ENCODE results near the gene JAKMIP2. TPM values are rescaled to one million over a fixed set of nuclear protein-coding genes. Genes with fewer than 3 reads are reported as not detected.

JAKMIP2 gene
- total and polyA plus RNA-seq, 2 donors from 2014 or later, result 0.38 to 0.71 TPM

GRCh38 chr5:147809830-147810666 is 27.5 kb upstream of the JAKMIP2 start:
- intact Hi-C loops (cut with DNase I), result no loop called here
- no peaks in the 10 kb centered on the region for H3K36me3 ChIP-seq (ENCODE audit: control insufficient read depth in 2 of 3, insufficient read depth in 3 of 3, low read length in 3 of 3)
- no peak overlapping the region for H3K4me3 ChIP-seq (ENCODE audit: low read length in 3 of 3)
- H3K27ac ChIP-seq (ENCODE audit: low read depth in 2 of 2, low read length in 2 of 2), result no peak overlapping the region
- no peak for FAIRE-seq
- H3K9me3 ChIP-seq (ENCODE audit: control insufficient read depth in 2 of 3, insufficient read depth in 1 of 3, low read length in 3 of 3), result no peaks in the 10 kb centered on the region
- H3K4me1 ChIP-seq (ENCODE audit: control insufficient read depth in 2 of 3, insufficient read depth in 2 of 3, low read depth in 1 of 3, low read length in 3 of 3), result no peaks in the 10 kb centered on the region
- TF ChIP-seq CTCF (IDR thresholded peaks at IDR 0.05; ENCODE audit: borderline replicate concordance, extremely low read depth, insufficient read depth), result no peak
- H3K9ac ChIP-seq (ENCODE audit: low read length in 3 of 3), result no peak overlapping the region
- no peak for DNase-seq
- H3K27me3 ChIP-seq (ENCODE audit: control insufficient read depth, insufficient read depth, low read length), result no peaks in the 10 kb centered on the region

- Histone ChIP-seq H3K36me3 (ENCODE audit: control insufficient read depth in 2 of 3, insufficient read depth in 3 of 3, low read length in 3 of 3) (no peaks in the 10 kb centered on the region), H3K9me3 (ENCODE audit: control insufficient read depth in 2 of 3, insufficient read depth in 1 of 3, low read length in 3 of 3) (no peaks in the 10 kb centered on the region)
- no peak for FAIRE-seq
These were observed 22.5 kb upstream of the JAKMIP2 start for GRCh38 chr5:147805030-147805454.

GRCh38 chr5:147804334-147804733 is 21.8 kb upstream of the JAKMIP2 start:
- no peak overlapping the region for H3K9ac ChIP-seq (ENCODE audit: low read length in 3 of 3)
- no peaks in the 10 kb centered on the region for H3K27me3 ChIP-seq (ENCODE audit: control insufficient read depth, insufficient read depth, low read length)
- H3K9me3 ChIP-seq (ENCODE audit: control insufficient read depth in 2 of 3, insufficient read depth in 1 of 3, low read length in 3 of 3), result no peaks in the 10 kb centered on the region
- no peak overlapping the region for H3K27ac ChIP-seq (ENCODE audit: low read depth in 2 of 2, low read length in 2 of 2)
- peak in 3 of 5 donors; percentile 13 to 25 (median 21) for DNase-seq
- no peaks in the 10 kb centered on the region for H3K36me3 ChIP-seq (ENCODE audit: control insufficient read depth in 2 of 3, insufficient read depth in 3 of 3, low read length in 3 of 3)
- intact Hi-C loops (cut with DNase I), result no loop called here
- TF ChIP-seq CTCF (IDR thresholded peaks at IDR 0.05; ENCODE audit: borderline replicate concordance, extremely low read depth, insufficient read depth), result no peak
- H3K4me1 ChIP-seq (ENCODE audit: control insufficient read depth in 2 of 3, insufficient read depth in 2 of 3, low read depth in 1 of 3, low read length in 3 of 3), result no peaks in the 10 kb centered on the region
- no peak overlapping the region for H3K4me3 ChIP-seq (ENCODE audit: low read length in 3 of 3)
- FAIRE-seq, result no peak

More at GRCh38 chr5:147805030-147805454, 22.5 kb upstream of the JAKMIP2 start:
- Histone ChIP-seq H3K27ac (ENCODE audit: low read depth in 2 of 2, low read length in 2 of 2) (no peak overlapping the region), H3K4me1 (ENCODE audit: control insufficient read depth in 2 of 3, insufficient read depth in 2 of 3, low read depth in 1 of 3, low read length in 3 of 3) (no peaks in the 10 kb centered on the region), H3K27me3 (ENCODE audit: control insufficient read depth, insufficient read depth, low read length) (no peaks in the 10 kb centered on the region), H3K4me3 (ENCODE audit: low read length in 3 of 3) (no peak overlapping the region), H3K9ac (ENCODE audit: low read length in 3 of 3) (no peak overlapping the region)
- DNase-seq, result peak in 1 of 5 donors; percentile 22
- TF ChIP-seq CTCF (IDR thresholded peaks at IDR 0.05; ENCODE audit: borderline replicate concordance, extremely low read depth, insufficient read depth), result no peak
- intact Hi-C loops (cut with DNase I), result no loop called here

Measured in kidney (tissue), 14 donors.